Activated CD4-positive, CD25-positive, alpha-beta regulatory T cell treated with anti-CD3 and anti-CD28 coated beads, Interleukin-2, amount 50 U/mL, for 24 hours (primary cell): ENCODE data around the gene ITSN1.
"Not testable (repeated sequence)": the region's sequence is repeated elsewhere in the genome, so short reads cannot be mapped to it uniquely, and the experiment has no call there.

ENCODE experiments used
- ATAC-seq, 2 donors: fragments of 150-1000 bp; cut with Tn5 transposase; one replicate each; pipeline ENCODE4 v1.10.0; 2021; ENCODE audit warnings: mild to moderate bottlenecking in 1 of 2, moderate library complexity in 1 of 2

Gene ITSN1

GRCh38 chr21:33684068-33684467 is 41.8 kb downstream of the ITSN1 start:
- no peak for ATAC-seq

DNA sequence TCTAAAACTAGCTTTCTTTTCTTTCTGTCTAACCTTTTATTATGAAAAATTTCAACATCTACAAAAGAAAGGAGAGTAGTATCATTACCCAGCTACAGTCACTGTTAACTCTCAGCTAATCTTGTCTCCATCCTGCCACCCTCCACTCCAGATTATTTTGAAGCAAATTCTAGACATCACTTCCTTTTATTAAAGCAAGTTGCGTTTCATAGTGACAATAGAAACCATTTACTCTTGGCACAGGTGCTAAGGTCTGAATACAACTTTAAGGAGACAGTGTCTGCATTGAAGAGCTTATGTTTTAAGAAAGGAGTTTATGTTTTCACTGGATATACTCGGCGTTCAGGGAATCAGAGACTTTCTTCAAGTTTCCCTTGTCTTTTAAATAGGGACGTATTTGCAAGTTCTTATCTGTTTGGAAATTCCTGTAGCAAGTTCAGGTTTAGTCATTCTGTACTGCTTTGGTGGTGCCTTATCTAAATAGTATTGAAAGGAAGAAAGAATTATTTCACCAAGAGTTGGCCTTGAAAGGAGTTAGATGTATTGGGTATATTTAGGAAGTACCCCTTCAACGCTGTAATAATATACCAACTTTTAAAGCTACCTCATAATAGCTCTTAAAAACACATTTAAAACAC is 42.7 kb downstream of the ITSN1 start:
- ATAC-seq, result no peak

- no peak for ATAC-seq
Measured at GRCh38 chr21:33685613-33686197, 43.4 kb downstream of the ITSN1 start.

- ATAC-seq, result no peak
Measured at GRCh38 chr21:33686386-33686785, 44.1 kb downstream of the ITSN1 start.

GRCh38 chr21:33687634-33688033 is 45.3 kb downstream of the ITSN1 start:
- no peak for ATAC-seq

DNA sequence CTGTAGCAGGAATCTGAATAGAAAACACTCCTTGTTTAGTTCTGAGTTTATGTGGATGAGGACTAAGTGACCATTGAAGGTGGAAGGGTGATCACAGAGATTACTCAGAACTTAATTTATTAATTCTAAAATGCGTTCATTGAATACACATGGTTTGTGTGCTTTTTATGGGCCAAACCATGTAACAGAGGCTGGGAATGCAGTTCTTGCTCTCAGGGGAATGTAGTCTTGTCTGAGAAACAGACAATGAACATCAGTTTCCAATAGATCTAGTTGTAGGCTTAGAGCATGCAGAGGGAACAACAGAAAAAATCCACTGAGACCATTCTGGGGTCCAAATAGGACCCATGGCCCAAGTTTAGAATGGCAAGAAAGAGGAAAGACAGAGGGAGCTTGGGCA is 46.1 kb downstream of the ITSN1 start:
- ATAC-seq, result no peak

GRCh38 chr21:33690874-33691273 is 48.6 kb downstream of the ITSN1 start:
- no peak for ATAC-seq

GRCh38 chr21:33691945-33692603 is 49.8 kb downstream of the ITSN1 start:
- no peak for ATAC-seq

DNA sequence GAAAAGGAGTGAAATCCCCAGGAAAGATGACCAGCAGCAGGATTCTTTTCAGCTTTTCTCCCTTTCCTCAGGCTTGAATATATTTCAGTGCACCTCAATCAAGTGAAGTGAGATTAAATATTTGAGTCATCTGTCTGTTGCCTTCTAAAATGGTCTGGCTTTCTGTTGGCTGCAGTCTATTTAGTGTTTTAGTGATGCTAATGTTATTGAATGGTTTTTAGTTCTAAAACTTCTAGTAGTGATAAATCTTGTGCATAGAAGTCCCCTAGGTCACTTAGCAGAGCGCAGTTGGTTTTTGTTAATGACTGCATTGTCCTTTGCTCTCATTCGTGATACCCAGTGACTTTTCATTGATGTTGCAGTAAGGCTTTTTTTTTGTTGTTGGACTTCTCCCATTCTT is 53.5 kb downstream of the ITSN1 start:
- ATAC-seq, result no peak

DNA sequence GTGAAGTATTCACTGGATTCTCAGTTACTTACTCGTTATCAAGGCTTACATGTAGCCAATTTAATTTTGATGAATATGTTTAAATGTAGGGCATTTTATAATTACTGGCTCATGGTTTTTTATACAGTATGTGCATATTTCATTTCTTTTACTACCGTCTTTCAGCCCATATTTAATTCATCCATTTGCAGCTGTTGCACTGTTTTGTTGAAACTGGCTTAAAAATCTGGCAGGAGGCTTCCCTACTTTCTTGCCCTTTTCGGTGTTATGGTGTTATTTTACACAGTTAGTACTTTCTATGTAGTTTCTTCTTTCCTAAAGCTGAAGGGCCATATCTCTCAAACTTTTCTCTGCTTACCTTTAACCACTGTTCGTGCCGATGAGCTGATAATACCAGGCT is 54.2 kb downstream of the ITSN1 start:
- ATAC-seq, result no peak

GRCh38 chr21:33698087-33698860 is 56.0 kb downstream of the ITSN1 start:
- ATAC-seq, result no peak

GRCh38 chr21:33699277-33699676 is 57.0 kb downstream of the ITSN1 start:
- ATAC-seq, result no peak

GRCh38 chr21:33700491-33700890 is 58.2 kb downstream of the ITSN1 start:
- ATAC-seq, result no peak

DNA sequence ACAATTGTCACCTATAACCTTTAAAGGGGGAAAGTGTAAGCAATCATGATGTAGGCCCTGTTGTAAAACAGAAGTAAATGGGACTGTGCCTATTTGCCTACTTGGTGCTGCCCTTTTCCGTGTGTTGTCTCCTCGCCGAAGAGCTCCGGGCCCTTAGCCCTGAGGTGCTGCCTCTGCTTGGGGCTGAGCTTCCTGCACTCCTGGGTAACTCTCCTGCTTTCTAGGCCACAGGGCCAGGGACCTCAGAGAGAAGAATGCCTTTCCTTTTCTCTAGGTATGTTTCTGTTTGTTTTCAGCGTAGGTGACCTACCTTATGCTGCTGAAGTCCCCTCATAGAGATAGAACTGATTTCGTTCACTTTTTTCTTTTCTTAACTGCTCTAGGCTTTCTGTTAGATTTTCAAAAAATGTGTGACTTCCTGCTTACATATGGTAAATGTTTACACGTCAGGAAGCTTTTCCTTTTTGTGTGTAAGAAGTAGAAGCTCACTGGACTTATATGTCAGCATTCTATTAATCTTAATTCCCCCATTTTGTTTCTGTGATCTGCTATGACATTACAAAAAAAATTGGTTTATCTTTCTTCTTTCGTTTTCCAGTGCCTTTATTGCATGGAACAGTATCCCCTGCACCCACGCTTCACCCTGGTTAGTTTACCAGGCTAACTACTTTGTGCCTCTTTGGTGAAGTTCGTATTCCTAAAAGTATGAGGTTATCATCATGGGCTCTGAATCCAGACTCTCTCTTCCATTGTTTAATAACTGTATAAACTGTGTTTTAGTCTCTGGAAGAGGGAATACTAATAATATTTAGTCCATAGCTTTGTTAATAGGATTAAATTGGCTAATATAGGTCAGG is 61.7 kb downstream of the ITSN1 start:
- no peak for ATAC-seq

- ATAC-seq, result no peak
Measured at GRCh38 chr21:33707846-33708245, 65.5 kb downstream of the ITSN1 start.

GRCh38 chr21:33708874-33709273 is 66.6 kb downstream of the ITSN1 start:
- ATAC-seq, result no peak

GRCh38 chr21:33712022-33712803 is 69.9 kb downstream of the ITSN1 start:
- no peak for ATAC-seq

DNA sequence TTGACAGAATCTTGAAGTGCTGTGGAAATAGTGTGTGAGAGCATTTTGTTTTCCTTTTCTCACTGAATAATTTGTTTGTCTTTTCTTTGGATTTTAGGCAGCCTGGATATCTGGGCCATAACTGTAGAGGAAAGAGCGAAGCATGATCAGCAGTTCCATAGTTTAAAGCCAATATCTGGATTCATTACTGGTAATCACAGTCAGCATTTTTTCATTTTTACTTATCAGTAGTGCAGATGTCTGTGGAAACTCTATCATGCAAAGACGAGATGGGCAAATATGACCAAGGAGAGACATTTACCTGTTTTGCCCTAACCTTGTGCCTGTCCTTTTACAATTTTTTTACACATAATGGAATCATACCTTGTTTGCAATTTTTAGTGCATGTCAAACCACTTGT is 78.8 kb downstream of the ITSN1 start:
- no peak for ATAC-seq

DNA sequence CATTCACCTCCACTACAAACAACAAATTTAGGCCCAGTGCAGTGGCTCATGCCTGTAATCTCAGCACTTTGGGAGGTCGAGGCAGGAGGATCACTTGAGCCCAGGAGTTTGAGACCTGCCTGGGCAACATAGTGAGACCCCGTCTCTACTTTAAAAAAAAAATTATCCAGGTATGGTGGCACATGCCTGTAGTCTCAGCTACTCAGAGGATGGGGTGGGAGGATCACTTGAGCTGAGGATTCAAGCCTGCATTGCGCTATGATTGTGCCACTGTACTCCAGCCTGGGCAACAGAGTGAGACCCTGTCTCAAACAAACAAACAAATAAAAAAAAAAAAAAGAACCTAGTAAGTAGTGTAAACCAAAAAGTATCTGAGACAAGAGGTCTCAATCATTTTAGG is 86.8 kb downstream of the ITSN1 start:
- ATAC-seq, result not testable (repeated sequence)

- no peak for ATAC-seq
Measured at GRCh38 chr21:33729641-33730040, 87.3 kb downstream of the ITSN1 start.

DNA sequence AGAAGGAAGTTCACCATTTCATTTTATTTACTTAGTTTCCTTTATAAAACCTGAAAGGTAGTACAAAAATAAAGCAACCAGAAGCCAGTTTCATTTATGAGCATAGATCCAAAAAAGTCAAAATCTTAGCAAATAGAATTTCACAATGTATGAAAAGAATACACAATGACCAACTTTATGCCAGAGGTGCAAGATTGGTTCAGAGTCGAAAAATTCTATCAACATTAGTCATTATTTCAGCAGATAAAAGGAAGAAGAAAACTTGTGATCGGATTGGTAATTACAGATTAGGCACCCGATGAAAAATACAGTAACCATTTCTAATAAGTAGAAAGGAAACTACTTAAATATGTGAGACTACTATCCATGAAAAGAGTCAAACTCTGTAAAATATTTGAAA is 89.1 kb downstream of the ITSN1 start:
- ATAC-seq, result no peak

DNA sequence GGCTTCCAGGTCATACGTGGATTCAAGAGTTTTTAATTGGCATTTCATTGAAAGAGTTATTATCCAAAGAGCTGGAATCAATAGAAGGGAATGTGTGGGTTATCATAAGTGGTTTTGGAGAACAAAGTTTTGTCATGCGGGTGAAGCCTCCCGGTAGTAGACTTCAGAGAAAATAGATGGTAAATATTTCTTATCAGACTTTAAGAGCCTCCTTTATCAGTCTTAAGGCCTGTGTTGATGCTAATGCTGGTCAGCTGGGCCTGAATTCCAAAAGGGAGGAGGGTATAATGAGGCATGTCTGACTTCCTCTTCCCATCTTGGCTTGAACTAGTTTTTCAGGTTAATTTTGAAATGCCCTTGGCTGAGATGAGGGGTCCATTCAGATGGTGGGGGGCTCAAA is 89.7 kb downstream of the ITSN1 start:
- ATAC-seq, result no peak
